ENCODE measurements around the gene SLC24A3.

GRCh38 chr20:19463597-19463996 lies 251.2 kb downstream of the SLC24A3 start:
- TF ChIP-seq POLR2A (IDR thresholded peaks at IDR 0.05) (no peak), CTCF (IDR thresholded peaks at IDR 0.05) (no peak), EP300 (IDR thresholded peaks at IDR 0.05) (no peak), POLR2AphosphoS5 (IDR thresholded peaks at IDR 0.05) (no peak)

Measured in upper lobe of left lung (tissue), 4 donors.